GM19438 (cell line): ENCODE results near the gene TMEM100.

Experiments used
- ATAC-seq: cut with Tn5 transposase; IDR thresholded peaks from one replicate; pipeline ENCODE4 v1.9.1; 2021; ENCODE audit warnings: low read depth; ENCODE audit not compliant: unreplicated experiment

TMEM100 gene

GRCh38 chr17:55720919-55721836 lies 1.5 kb downstream of the TMEM100 start:
- ATAC-seq: no peak

- ATAC-seq: no peak
These were observed 4.5 kb downstream of the TMEM100 start for GRCh38 chr17:55717898-55718735.

- no peak for ATAC-seq
These were observed 5.2 kb downstream of the TMEM100 start for GRCh38 chr17:55717432-55717831.

GRCh38 chr17:55710829-55711496 lies 11.7 kb downstream of the TMEM100 start:
- ATAC-seq: no peak

GRCh38 chr17:55710410-55710809 lies 12.3 kb downstream of the TMEM100 start:
- no peak for ATAC-seq

- no peak for ATAC-seq
These were observed 12.7 kb downstream of the TMEM100 start for GRCh38 chr17:55709984-55710383.

- no peak for ATAC-seq
These were observed 13.2 kb downstream of the TMEM100 start for GRCh38 chr17:55709440-55709839.

GRCh38 chr17:55708175-55708974 lies 14.3 kb downstream of the TMEM100 start:
- ATAC-seq: no peak

GRCh38 chr17:55706808-55707773 lies 15.6 kb downstream of the TMEM100 start:
- no peak for ATAC-seq

GRCh38 chr17:55705847-55706246 lies 16.8 kb downstream of the TMEM100 start:
- no peak for ATAC-seq

GRCh38 chr17:55704401-55704800 lies 18.3 kb downstream of the TMEM100 start:
- ATAC-seq: no peak

GRCh38 chr17:55702150-55702549 lies 20.5 kb downstream of the TMEM100 start:
- ATAC-seq: no peak

GRCh38 chr17:55699181-55699860 lies 23.3 kb downstream of the TMEM100 start:
- no peak for ATAC-seq

GRCh38 chr17:55694286-55694910 lies 28.3 kb downstream of the TMEM100 start:
- ATAC-seq: no peak

- ATAC-seq: no peak
These were observed 29.1 kb downstream of the TMEM100 start for GRCh38 chr17:55693254-55694216.

- ATAC-seq: no peak
These were observed 30.4 kb downstream of the TMEM100 start for GRCh38 chr17:55692276-55692675.

GRCh38 chr17:55691666-55692065 lies 31.0 kb downstream of the TMEM100 start:
- ATAC-seq: no peak
